ENCODE measurements around the gene THADA. TPM values are rescaled to one million over a fixed set of nuclear protein-coding genes. Genes with fewer than 3 reads are reported as not detected.

THADA gene, protein sequence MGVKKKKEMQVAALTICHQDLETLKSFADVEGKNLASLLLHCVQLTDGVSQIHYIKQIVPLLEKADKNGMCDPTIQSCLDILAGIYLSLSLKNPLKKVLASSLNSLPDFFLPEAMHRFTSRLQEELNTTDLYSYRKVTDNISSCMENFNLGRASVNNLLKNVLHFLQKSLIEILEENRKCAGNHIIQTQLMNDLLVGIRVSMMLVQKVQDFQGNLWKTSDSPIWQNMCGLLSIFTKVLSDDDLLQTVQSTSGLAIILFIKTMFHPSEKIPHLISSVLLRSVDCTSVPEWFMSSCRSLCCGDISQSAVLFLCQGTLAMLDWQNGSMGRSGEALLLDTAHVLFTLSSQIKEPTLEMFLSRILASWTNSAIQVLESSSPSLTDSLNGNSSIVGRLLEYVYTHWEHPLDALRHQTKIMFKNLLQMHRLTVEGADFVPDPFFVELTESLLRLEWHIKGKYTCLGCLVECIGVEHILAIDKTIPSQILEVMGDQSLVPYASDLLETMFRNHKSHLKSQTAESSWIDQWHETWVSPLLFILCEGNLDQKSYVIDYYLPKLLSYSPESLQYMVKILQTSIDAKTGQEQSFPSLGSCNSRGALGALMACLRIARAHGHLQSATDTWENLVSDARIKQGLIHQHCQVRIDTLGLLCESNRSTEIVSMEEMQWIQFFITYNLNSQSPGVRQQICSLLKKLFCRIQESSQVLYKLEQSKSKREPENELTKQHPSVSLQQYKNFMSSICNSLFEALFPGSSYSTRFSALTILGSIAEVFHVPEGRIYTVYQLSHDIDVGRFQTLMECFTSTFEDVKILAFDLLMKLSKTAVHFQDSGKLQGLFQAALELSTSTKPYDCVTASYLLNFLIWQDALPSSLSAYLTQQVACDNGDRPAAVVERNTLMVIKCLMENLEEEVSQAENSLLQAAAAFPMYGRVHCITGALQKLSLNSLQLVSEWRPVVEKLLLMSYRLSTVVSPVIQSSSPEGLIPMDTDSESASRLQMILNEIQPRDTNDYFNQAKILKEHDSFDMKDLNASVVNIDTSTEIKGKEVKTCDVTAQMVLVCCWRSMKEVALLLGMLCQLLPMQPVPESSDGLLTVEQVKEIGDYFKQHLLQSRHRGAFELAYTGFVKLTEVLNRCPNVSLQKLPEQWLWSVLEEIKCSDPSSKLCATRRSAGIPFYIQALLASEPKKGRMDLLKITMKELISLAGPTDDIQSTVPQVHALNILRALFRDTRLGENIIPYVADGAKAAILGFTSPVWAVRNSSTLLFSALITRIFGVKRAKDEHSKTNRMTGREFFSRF (N-terminal part only)
- 38.0 and 39.4 TPM in 2 replicates for total RNA-seq

DNA sequence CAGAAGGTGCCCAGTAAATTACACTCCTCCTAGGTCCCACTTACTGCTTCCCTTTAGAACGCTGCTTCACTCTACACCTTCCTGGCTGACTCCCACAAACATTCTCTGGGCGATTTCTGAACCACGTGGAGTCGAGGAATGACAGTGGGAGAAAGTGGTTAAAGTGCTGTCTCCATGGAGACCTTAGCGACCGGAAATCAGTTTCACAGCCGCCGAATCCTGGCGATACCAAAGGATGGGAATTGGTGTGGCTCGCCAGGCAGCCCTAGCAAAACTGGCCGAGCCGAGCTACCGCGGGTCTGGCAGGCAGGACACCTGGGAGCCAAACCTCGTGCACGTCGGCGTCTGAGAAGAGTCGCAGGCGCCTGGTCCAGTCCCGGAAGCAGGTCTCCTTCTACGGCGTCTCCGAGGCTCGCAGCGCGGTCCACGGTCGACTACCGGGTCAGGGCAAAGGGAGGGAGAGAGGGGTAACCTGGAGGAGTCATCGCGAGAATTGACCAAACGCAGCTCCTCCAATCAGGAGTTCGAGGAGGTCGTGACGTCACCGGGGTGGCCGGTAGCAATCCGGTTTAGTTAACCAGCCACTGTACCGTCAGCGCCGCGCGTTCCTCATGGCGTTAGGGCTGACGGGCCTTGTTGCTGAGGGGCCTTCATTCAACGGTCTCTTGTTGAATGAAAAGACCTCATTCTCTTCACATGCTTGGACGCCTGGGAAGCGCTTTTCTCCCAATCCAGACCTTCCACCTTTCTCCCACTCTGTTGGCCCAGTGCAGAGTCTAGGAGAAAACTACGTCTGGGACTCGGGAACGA is at the start of gene THADA:
THADA (minus strand) TSS at position 436 of the 810 bp plus-strand sequence. CDS start 3,646 bp downstream, outside the sequence.
- TF ChIP-seq, protein P1, sequence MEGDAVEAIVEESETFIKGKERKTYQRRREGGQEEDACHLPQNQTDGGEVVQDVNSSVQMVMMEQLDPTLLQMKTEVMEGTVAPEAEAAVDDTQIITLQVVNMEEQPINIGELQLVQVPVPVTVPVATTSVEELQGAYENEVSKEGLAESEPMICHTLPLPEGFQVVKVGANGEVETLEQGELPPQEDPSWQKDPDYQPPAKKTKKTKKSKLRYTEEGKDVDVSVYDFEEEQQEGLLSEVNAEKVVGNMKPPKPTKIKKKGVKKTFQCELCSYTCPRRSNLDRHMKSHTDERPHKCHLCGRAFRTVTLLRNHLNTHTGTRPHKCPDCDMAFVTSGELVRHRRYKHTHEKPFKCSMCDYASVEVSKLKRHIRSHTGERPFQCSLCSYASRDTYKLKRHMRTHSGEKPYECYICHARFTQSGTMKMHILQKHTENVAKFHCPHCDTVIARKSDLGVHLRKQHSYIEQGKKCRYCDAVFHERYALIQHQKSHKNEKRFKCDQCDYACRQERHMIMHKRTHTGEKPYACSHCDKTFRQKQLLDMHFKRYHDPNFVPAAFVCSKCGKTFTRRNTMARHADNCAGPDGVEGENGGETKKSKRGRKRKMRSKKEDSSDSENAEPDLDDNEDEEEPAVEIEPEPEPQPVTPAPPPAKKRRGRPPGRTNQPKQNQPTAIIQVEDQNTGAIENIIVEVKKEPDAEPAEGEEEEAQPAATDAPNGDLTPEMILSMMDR (IDR thresholded peaks at IDR 0.05; ENCODE audit: extremely low read depth, low read depth, low read length), result no peak
- H3K27ac ChIP-seq (ENCODE audit: low read depth, low read length), result peak within 1 kb of the TSS; percentile 98
- peak; percentile 92 for DNase-seq (ENCODE audit: insufficient read length, low spot score, missing footprints)

DNA sequence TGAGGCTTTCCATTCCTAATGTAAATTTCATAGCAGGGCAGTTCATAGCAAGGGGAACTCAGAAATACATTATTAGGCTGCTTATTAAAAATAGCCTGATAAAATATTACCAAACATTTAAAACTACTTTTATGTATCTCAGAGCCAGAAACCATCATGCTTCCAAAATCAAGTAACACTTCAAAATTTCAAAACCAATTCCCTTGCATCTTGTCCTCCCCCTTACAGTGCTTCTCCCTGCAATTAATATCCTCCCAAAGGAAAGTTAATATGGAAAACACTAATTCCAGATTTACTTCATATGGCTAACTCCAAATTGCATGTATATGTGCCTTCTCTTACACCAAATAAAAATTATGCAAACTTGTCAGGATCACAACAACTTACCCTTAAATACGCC is 47.8 kb upstream of the THADA start:
- no peaks in the 10 kb centered on the region for H3K27me3 ChIP-seq (ENCODE audit: insufficient read depth, low read length)
- no peak overlapping the region for H3K4me3 ChIP-seq (ENCODE audit: insufficient read depth, low read length)
- DNase-seq (ENCODE audit: insufficient read length, low spot score, missing footprints), result no peak
- no peaks in the 10 kb centered on the region for H4K20me1 ChIP-seq (ENCODE audit: insufficient read depth, low read length)
- no peak overlapping the region for H2AFZ ChIP-seq (ENCODE audit: low read length)
- no peaks in the 10 kb centered on the region for H3K36me3 ChIP-seq (ENCODE audit: insufficient read depth, low read length)
- TF ChIP-seq, protein P1 (IDR thresholded peaks at IDR 0.05; ENCODE audit: extremely low read depth, low read depth, low read length), result no peak
- H3K4me2 ChIP-seq (ENCODE audit: insufficient read depth, low read length), result no peak overlapping the region
- H3K27ac ChIP-seq (ENCODE audit: low read depth, low read length), result no peak overlapping the region
- no peaks in the 10 kb centered on the region for H3K9me3 ChIP-seq (ENCODE audit: low read depth, low read length)
- no peaks in the 10 kb centered on the region for H3K4me1 ChIP-seq (ENCODE audit: insufficient read depth, low read length)
- no peaks in the 10 kb centered on the region for H3K79me2 ChIP-seq (ENCODE audit: insufficient read depth, low read length)

More for the DNA sequence above, at the start of gene THADA:
- Histone ChIP-seq H3K9me3 (ENCODE audit: low read depth, low read length) (no peaks in the 10 kb centered on the region), H3K27me3 (ENCODE audit: insufficient read depth, low read length) (no peaks in the 10 kb centered on the region), H2AFZ (ENCODE audit: low read length) (peak within 1 kb of the TSS; percentile 95), H3K79me2 (ENCODE audit: insufficient read depth, low read length) (peaks cover 19% of the 10 kb centered on the region), H3K36me3 (ENCODE audit: insufficient read depth, low read length) (peaks cover 8% of the 10 kb centered on the region), H3K4me1 (ENCODE audit: insufficient read depth, low read length) (peaks cover 36% of the 10 kb centered on the region), H4K20me1 (ENCODE audit: insufficient read depth, low read length) (no peaks in the 10 kb centered on the region), H3K4me2 (ENCODE audit: insufficient read depth, low read length) (peak within 1 kb of the TSS; percentile 98), H3K4me3 (ENCODE audit: insufficient read depth, low read length) (peak within 1 kb of the TSS; percentile 95)

DNA sequence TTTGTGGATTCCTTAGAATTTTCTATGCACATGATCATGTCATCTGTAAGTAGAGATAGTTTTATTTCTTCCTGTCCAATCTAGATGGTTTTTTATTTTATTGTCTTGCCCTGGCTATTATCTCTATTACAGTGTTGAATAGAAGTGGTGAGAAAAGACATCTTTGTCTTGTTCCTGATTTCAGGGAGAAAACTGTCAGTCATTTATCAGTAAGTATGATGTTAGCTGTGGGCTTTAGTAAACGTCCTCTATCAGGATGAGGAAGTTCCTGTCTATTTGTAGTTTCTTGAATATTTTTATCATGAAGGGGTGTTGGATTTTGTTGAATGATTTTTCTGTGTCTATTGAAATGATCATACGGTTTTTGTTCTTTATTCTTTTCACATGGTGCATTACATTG is 46.5 kb upstream of the THADA start:
- DNase-seq (ENCODE audit: insufficient read length, low spot score, missing footprints), result no peak
- no peak overlapping the region for H3K27ac ChIP-seq (ENCODE audit: low read depth, low read length)
- no peaks in the 10 kb centered on the region for H4K20me1 ChIP-seq (ENCODE audit: insufficient read depth, low read length)
- H3K9me3 ChIP-seq (ENCODE audit: low read depth, low read length), result no peaks in the 10 kb centered on the region
- peaks cover 5% of the 10 kb centered on the region for H3K4me1 ChIP-seq (ENCODE audit: insufficient read depth, low read length)
- H3K36me3 ChIP-seq (ENCODE audit: insufficient read depth, low read length), result no peaks in the 10 kb centered on the region
- H2AFZ ChIP-seq (ENCODE audit: low read length), result no peak overlapping the region
- H3K4me2 ChIP-seq (ENCODE audit: insufficient read depth, low read length), result no peak overlapping the region
- no peaks in the 10 kb centered on the region for H3K27me3 ChIP-seq (ENCODE audit: insufficient read depth, low read length)
- H3K79me2 ChIP-seq (ENCODE audit: insufficient read depth, low read length), result no peaks in the 10 kb centered on the region
- H3K4me3 ChIP-seq (ENCODE audit: insufficient read depth, low read length), result no peak overlapping the region
- TF ChIP-seq, protein P1 (IDR thresholded peaks at IDR 0.05; ENCODE audit: extremely low read depth, low read depth, low read length), result no peak

Data from osteoblast (primary cell).